Stimulated activated CD8-positive, alpha-beta memory T cell treated with anti-CD3 and anti-CD28 coated beads, Interleukin-4, amount 100 ng/mL, for 24 hours (primary cell): ENCODE measurements around the gene ARPIN.
"Not testable (repeated sequence)": the region's sequence is repeated elsewhere in the genome, so short reads cannot be mapped to it uniquely, and the experiment has no call there.

Experiments
- DNase-seq: peaks from one replicate; pipeline ENCODE4 v3.0.0-alpha.2; 2020; ENCODE audit warnings: low read depth

ARPIN gene

DNA sequence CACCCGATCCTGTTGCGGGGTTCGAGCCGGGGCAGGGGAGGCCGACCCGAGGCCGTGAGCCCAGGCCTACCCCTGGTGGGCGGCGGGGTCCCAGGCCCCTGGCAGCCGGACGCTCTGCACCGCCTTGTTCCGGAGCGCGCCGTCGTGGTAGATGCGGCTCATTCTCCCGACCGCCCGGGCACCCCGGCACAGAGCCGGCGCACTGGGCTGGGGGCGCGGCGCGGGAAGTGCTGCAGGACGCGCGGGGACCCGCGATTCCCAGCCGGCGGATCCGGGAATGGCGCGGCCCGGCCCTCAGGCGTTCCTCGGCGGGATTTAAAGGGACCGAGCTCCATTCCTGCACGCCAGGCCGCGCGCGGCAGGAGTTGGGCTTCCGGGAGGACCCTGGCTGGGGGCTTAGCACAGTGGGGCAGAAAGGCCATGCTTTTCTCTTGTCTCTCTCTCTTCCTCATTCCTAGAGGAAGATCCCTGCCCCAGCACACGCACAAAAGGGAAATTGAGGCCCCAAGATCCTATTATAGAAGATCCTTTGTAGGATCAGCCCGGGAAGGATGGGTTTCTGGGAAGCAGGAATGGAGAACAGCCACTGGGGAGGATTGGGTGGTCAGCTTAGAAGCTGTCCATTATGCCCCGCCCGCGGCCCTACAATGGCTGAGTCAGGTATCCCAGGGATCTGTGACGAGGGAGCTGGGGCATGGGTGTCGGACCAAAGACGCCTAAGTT, at the start of gene ARPIN:
ARPIN (minus strand) TSS at position 279 of the 723 bp plus-strand sequence; CDS start at position 162, 117 bp downstream.
- no peak for DNase-seq

DNA sequence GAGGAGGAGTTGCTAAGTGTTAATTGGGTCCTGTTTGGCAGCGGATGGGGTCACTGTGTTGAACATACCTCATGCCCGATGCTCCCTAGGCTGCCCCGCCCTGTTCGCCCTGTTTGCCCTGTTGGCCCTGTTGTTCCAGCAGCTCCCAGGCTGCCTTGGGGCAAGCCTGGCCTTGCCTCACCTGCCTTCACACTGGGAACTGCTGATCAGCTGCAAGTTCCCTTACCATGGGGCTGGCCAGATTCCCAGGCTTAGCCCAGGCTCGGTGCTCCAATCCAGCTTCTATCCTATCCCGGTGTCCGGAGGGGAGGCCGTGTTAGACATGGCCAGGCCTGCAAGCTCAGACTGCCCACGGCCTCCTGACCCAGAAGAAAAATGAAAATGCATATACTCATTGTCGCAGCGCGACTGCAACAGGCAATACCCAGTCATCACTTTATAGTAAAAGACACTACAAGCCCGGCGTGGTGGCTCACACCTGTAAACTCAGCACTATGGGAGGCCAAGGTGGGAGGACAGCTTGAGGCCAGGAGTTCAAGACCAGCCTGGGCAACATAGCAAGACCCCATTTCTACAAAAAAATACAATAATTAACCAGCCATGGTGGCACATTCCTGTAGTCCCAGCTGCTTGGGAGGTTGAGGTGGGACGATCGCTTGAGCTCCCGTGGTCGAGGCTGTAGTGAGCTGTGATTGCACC, 45.5 kb upstream of the ARPIN start:
- DNase-seq: no peak

- not testable (repeated sequence) for DNase-seq
Observed at GRCh38 chr15:89955449-89955998, 42.8 kb upstream of the ARPIN start.

GRCh38 chr15:89954541-89954940, 41.8 kb upstream of the ARPIN start:
- DNase-seq: no peak

- DNase-seq: no peak
Observed at GRCh38 chr15:89948796-89949195, 36.0 kb upstream of the ARPIN start.

DNA sequence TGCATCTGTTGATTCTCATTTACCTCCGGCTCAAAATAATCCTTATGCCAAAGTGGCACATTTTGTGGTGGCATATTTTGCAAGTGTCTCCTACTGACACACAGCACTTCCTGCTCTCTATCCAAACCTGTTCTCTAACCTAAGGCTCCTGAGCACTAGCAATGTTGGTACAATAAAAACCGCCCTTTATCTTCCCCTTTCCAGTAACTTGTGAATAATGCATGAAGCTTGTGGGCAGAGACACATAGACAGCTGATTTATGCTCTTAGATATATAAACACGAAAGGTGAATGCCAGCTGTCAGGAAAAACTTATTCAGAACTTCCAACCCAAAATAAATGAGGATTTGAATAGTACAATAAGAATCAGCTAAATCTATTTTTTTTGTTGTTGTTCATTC, 34.6 kb upstream of the ARPIN start:
- DNase-seq: no peak

- DNase-seq: no peak
Observed at GRCh38 chr15:89946681-89947299, 34.0 kb upstream of the ARPIN start.

GRCh38 chr15:89943721-89944120, 31.0 kb upstream of the ARPIN start:
- DNase-seq: not testable (repeated sequence)

DNA sequence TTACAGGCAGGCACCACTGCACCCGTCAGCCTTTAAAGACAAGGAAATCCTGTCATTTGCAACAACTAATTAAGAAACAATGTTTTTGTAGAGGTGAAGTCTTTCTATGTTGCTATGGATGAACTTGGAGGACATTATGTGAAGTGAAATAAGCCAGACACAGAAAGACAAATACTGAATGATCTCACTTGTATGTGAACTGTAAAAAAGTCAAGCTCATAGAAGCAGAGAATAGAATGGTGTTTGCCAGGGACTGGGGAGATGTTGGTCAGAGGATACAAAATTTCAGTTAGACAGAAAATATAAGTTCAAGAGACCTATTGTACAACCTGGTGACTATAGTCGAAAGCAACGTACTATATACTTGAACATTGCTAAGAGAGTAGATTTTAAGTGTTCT, 27.2 kb upstream of the ARPIN start:
- DNase-seq: no peak

DNA sequence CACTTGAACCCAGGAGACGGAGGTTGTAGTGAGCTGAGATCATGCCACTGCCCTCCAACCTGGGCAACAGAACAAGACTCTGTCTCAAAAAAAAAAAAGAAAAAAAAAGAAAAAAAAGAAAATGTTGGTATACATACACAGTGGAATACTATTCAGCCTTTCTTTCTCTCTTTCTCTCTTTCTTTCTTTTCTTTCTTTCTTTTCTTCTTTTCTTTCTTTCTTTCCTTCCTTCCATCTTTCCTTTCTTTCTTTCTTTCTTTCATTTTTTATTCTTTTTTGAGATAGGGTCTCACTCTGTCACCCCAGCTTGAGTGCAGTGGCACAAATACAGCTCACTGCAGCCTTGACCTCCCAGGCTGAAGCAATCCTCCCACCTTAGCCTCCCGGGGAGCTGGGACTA, 26.6 kb upstream of the ARPIN start:
- not testable (repeated sequence) for DNase-seq

DNA sequence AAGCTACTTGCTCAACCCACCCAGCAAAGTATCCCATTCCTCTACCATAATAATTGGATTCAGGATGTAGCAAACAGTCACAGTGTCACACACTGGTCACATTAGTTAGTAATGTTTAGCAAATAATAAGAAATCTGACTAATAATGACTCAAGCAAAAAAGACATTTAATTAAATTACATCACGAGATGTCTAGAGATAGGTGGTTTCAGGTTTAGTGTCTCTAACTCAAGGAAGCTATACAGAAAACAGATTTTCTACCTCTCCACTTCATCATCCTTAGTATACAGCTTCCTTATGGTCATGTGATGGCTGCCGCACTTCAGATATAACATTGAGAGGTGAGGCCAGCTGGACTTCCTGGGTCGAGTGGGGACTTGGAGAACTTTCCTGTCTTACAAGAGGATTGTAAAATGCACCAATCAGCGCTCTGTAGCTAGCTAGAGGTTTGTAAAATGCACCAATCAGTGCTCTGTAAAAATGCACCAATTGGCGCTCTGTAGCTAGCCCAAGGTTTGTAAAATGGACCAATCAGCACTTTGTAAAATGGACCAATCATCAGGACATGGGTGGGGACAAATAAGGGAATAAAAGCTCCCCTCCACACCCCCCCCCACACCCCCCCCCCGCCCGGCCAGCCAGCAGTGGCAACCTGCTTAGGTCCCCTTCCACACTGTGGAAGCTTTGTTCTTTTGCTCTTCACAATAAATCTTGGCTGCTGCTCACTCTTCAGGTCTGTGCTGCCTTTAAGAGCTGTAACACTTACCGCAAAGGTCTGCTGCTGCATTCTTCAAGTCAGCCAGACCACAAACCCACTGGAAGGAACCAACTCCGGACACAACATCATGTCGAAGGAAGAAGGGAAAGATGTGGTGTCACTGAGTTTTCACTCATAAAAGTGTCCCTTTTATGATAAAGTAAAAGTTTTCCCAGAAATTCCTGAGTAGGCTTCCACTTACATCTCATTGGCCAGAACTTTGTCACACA, 24.9 kb upstream of the ARPIN start:
- no peak for DNase-seq

DNA sequence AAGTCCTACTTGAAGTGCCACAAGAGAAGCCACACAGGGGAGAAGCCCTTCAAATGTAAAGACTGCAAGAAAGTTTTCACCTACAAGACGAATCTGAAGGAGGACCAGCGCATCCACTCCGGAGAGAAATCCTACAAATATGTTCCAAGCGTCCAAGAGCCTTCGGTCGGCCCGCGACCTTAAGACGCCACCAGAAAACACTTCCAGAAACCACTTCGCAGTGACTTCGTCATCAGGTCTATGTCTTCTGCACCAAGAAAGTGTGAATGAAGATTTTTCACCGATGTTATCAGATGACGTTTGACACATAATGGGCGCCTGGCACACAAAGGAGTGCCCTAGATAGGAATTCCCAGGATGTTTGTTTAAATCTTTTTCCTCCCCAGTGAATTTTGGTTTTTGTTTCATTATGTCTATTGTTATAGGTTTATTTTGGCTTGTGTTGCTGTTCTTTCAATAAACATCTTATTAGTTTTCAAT, 24.1 kb upstream of the ARPIN start:
- DNase-seq: no peak

DNA sequence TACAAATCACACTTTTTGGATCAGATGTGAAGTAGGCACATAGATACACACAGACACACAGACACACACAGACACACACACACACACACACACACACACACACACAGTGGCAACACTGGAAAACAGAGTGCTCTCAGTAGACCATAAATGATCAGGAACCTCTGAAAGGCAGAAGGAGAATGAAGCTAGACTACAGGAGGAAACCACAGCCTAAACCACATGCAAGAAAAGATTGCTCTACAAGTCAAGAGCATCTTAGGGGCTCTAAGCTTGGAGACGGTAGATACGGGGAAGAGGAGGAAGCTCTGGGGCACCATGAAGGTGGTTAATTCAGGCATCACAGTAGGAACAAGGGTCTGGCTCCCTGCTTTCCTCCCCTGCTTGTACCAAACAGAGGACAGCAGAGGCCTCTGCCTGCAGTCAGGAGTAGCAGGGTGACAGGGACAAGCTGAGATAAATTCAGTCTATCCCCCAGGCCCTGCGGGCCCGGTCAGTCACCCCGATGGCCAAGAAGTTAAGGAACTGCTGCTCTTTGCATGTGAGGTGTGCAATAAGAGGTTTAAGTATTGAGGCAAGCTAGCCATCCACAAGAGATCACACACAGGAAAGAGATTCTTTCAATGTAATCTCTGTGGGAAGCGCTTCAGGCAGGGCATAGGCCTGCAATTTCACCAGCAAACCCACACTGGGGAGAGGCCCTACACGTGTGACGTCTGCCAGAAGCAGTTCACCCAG, 23.5 kb upstream of the ARPIN start:
- no peak for DNase-seq

DNA sequence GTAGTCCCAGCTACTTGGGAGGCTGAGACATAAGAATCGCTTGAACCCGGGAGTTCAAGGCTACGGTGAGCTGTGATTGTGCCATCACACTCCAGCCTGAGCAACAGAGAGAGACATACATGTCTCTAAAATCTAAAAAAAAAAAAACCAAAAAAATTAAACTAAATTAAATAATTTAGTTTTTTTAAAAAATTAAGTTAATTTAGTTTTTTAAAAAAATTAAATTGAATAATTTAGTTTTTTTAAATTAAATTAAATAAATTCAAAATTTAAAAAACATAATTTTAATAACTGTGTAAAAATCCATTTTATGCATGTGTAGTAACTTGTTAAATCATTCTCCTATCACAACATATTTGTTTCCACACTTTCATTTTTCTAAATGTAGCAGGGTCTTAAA, 20.1 kb upstream of the ARPIN start:
- no peak for DNase-seq

DNA sequence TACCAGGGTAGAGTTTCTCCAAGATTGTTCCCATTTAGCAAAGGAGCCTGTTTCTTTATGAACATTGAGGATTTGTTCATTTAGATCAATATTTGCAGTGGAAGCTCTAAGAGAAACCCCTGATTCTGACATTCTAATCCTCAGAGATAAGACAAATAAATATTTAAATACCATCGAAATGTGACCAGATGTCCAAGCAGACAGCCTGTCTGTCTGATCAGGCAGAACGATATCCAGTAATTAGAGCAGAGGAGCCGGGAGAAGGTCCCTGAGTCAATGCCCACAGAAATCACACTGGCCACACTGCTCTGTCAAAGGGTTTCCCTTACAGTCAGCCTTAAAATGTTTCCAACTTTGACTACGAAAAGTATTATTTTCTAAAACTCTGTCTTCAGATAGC, 15.7 kb upstream of the ARPIN start:
- DNase-seq: no peak

- DNase-seq: no peak
Observed at GRCh38 chr15:89926158-89926557, 13.4 kb upstream of the ARPIN start.

- DNase-seq: no peak
Observed at GRCh38 chr15:89917442-89918101, 4.8 kb upstream of the ARPIN start.

DNA sequence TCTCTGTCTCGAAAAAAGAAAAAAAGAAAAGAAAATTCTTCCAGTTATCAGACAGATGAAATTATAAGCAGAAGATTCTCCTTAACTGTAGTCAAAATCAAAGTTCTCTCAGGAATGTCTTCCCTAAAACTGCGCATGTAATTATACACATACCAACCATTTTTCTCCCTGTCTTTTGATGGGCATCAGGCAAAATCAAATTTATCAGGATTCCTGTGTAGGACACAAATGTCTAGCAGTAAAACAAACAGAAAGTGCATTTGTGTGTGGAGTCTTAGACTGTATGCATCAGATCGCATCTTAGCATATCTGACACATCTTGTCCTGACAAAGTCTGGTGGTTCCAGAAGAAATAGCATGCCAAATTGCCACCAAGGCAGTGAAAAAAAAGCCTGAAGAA, 3.9 kb upstream of the ARPIN start:
- no peak for DNase-seq

DNA sequence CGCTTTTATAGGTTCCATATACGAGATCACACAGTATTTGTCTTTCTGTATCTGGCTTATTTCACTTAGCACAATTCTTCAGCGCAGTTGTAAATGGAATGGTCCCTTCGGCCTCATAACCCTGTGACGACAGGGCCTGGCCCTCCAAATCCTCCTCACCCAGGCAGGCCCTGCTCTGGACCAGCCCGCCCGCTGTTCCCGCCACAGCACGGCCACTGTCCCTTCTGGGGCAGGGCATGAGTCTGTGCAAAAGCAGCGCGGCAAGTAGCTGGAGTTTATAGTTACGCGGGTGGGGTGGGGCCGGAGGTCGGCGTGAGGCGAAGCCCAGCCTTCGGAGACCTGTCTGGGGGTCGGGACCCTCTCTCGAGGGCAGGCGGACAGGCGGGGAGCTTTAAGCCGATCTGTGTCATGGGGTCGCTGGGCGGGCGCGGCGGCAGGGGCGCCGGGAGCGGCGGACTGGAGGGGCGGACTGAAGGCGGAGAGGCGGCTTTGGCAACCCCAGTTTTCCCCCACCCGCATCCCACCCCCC, 543 bp downstream of the ARPIN start:
- DNase-seq: no peak
